Activated CD8-positive, alpha-beta T cell treated with anti-CD3 and anti-CD28 coated beads, Interleukin-2, amount 10 ng/mL, durations not matched to agents 7 days and 5 days (primary cell): ENCODE results near the gene AMN1. TPM values are rescaled to one million over a fixed set of nuclear protein-coding genes. Genes with fewer than 3 reads are reported as not detected.
"Not testable (repeated sequence)": the region's sequence is repeated elsewhere in the genome, so short reads cannot be mapped to it uniquely, and the experiment has no call there.

Source experiments
- ATAC-seq: fragments of 150-1000 bp; cut with Tn5 transposase; one replicate; pipeline ENCODE4 v1.10.0; 2021; ENCODE audit warnings: moderate library complexity
- CTCF ChIA-PET: fragments of 350-600 bp; sonication (Branson Sonifier 250); formaldehyde crosslinking; loops from one replicate; lab custom pipeline; 2021; ENCODE audit warnings: antibody characterized with exemption; lab: Charles Lee
- POLR2A ChIA-PET: fragments of 350-600 bp; sonication (Branson Sonifier 250); formaldehyde crosslinking; loops from one replicate; lab custom pipeline; 2021; ENCODE audit warnings: antibody characterized with exemption; lab: Charles Lee
- DNase-seq: peaks from one replicate; pipeline ENCODE4 v3.0.0-alpha.2; 2020
- H3K27ac Mint-ChIP-seq: one replicate; pipeline ENCODE4 v1.8.0; 2021; ENCODE audit warnings: mild to moderate bottlenecking, mixed read lengths
- H3K27me3 Mint-ChIP-seq: one replicate; pipeline ENCODE4 v1.8.0; 2021; ENCODE audit warnings: low read depth, mixed read lengths
- H3K36me3 Mint-ChIP-seq: one replicate; pipeline ENCODE4 v1.8.0; 2021; ENCODE audit warnings: low read depth, mixed read lengths
- H3K4me1 Mint-ChIP-seq: one replicate; pipeline ENCODE4 v1.8.0; 2021; ENCODE audit warnings: low read depth, mixed read lengths
- H3K4me3 Mint-ChIP-seq: one replicate; pipeline ENCODE4 v1.8.0; 2021; ENCODE audit warnings: mild to moderate bottlenecking, mixed read lengths
- H3K9me3 Mint-ChIP-seq: one replicate; pipeline ENCODE4 v1.8.0; 2022; ENCODE audit warnings: mixed read lengths; ENCODE audit not compliant: insufficient read depth
- total RNA-seq, 2 experiments: library from RNA; stranded (reverse); gene quantifications; one replicate each; pipeline ENCODE4 v1.2.3, GENCODE V29; 2021

The AMN1 gene
- total RNA-seq, 2 experiments from 2014 or later: 3.4 to 3.5 TPM

DNA sequence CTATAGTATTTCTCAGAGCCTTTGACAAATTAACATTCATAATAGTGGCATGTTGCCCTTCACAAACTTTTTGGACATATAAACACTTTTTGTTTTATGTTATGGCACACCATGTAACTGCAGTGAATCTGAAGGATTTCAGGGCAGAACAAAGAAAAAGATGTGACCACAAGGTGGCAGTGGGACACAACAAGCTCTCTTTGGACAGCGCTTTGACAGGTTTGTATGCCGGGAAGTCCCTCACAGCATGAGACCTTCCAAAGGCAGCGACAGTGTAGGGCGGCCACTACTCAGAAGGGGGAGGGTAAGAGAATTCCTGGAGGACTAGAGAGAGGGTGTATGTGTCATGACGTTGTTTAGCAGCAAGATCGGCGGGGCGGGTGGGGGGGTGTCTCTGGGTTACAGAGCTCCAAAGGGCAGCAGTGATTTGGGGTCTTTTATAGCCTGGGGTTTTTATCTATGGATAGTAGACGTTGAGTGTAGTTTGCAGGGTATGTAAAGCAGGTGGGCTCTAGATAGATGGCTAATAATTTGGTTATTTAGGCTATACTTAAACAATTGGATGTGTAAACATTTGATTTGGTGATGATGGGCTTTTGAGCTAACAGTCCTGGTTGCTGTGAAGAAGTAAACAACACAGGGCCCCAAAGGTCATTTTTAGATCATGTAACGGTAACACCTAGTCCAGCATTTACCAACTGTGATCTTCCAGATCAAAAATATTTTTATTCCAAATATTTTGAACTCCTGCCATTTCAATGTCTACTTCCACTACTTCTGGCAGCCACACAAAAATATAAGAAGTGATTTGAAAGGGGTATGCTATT, 46.5 kb downstream of the AMN1 start:
- H3K4me3 Mint-ChIP-seq: no peak overlapping the region
- CTCF ChIA-PET: interaction anchor here (0.6 to 2.7 kb wide), 25 partner anchors 10 to 630 kb away, joined by 3 to 27 read pairs (median 4); partner anchors contain the start of genes ETFBKMT and RESF1
- H3K9me3 Mint-ChIP-seq: peaks cover 11% of the 10 kb centered on the region
- DNase-seq: peak; percentile 80
- POLR2A ChIA-PET: interaction anchor here (0.9 kb wide), 1 partner anchor 45 kb away, joined by 3 read pairs; no protein-coding TSS in a partner anchor
- H3K36me3 Mint-ChIP-seq: peaks cover 28% of the 10 kb centered on the region
- H3K27me3 Mint-ChIP-seq: no peaks in the 10 kb centered on the region
- H3K4me1 Mint-ChIP-seq: peaks cover 9% of the 10 kb centered on the region
- peak; percentile 81 for ATAC-seq
- H3K27ac Mint-ChIP-seq: peak overlapping the region; percentile 60

DNA sequence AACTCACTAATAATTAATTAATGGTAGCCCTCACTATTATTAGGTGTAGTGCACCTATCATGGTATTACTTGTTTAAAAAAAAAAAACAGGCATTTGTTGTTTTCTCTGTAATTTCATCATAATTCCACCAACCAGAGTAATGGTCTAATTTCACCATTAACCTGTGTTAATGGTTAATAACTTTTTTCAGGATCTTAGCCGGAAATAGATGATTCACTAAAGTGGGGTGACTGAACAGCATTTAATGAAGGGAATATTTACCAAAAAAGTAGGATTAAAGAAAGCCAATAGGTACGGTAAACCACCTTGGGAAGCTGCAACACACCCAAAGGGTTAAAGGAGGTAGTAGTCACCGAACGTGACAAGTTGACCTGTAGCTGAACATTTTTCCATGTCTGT, 56.3 kb downstream of the AMN1 start:
- POLR2A ChIA-PET: no interaction called here
- CTCF ChIA-PET: interaction anchor here (1.9 kb wide), 1 partner anchor 11 kb away, joined by 5 read pairs; no protein-coding TSS in a partner anchor
- peaks cover 14% of the 10 kb centered on the region for H3K36me3 Mint-ChIP-seq
- DNase-seq (no peak), ATAC-seq (no peak)
- peaks cover 9% of the 10 kb centered on the region for H3K9me3 Mint-ChIP-seq
- H3K4me1 Mint-ChIP-seq: no peaks in the 10 kb centered on the region
- no peaks in the 10 kb centered on the region for H3K27me3 Mint-ChIP-seq
- H3K27ac Mint-ChIP-seq: no peak overlapping the region
- no peak overlapping the region for H3K4me3 Mint-ChIP-seq

DNA sequence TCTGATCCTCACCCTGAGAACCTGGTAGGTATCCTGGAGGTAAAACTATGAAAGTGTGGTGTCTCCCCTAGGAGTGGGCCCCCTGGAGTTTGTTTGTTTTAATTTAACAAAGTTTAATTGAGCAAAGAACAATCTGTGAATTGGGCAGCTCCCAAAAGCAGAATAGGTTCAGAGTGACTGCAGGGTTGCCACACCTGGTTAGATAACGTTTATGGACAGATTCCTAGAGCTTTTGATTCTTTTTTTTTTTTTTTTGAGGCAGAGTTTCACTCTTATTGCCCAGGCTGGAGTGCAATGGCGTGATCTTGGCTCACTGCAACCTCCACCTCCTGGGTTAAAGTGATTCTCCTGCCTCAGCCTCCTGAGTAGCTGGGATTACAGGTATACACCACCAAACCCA, 59.2 kb downstream of the AMN1 start:
- ATAC-seq: not testable (repeated sequence)

DNA sequence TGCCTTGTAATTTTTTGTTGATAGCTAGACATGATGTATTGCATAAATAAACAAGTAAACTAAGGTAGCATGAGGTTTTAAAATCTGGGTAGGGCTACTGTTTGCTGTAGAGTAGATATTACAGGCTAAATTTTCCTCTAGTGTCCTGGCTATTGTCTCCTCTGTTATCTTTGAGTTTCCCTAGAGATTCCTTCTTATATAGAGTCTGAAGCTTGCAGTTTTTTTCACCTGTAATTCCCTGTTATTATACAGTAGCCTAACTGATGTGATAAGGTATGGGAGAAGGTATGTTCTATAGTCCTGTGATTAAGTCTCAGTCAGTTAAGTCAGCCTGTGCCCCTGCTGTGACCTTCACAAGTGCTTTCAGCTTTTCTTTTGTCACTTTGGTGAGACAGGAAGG, 59.8 kb downstream of the AMN1 start:
- Mint-ChIP-seq H3K27ac (no peak overlapping the region), H3K4me1 (no peaks in the 10 kb centered on the region), H3K9me3 (peaks cover 20% of the 10 kb centered on the region), H3K36me3 (peaks cover 14% of the 10 kb centered on the region), H3K27me3 (no peaks in the 10 kb centered on the region), H3K4me3 (no peak overlapping the region)
- ATAC-seq (no peak), DNase-seq (no peak)
- POLR2A ChIA-PET: interaction anchor here (0.7 kb wide), 1 partner anchor 621 kb away, joined by 3 read pairs; no protein-coding TSS in a partner anchor
- CTCF ChIA-PET: interaction anchor here (1.0 kb wide), 1 partner anchor 13 kb away, joined by 4 read pairs; no protein-coding TSS in a partner anchor

More for the DNA sequence above, 59.2 kb downstream of the AMN1 start:
- POLR2A ChIA-PET: interaction anchor here (0.7 kb wide), 1 partner anchor 621 kb away, joined by 3 read pairs; no protein-coding TSS in a partner anchor
- H3K4me3 Mint-ChIP-seq, H3K27ac Mint-ChIP-seq, CTCF ChIA-PET, H3K27me3 Mint-ChIP-seq, DNase-seq, H3K4me1 Mint-ChIP-seq: not testable (repeated sequence)
- H3K36me3 Mint-ChIP-seq: peaks cover 14% of the 10 kb centered on the region
- peaks cover 20% of the 10 kb centered on the region for H3K9me3 Mint-ChIP-seq

DNA sequence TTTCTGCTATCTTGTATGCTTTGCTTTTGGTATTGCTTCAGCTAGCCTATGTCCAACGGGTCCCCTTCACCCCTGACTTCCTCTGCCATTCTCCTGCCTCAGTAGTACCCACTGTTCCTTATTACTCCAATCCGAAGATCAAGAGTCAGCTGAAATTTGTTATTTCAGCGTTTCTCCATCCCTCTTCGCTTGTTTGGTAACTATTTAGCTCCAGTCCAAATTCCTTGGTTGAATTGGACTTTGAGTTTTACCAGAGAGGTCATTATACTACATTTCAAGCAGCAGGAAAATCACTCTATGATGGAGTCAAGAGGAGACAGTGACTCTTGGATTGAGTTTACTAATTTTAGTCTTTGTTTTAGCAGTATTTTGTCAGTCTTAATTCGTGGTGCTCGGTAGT, 64.8 kb downstream of the AMN1 start:
- H3K9me3 Mint-ChIP-seq: peaks cover 11% of the 10 kb centered on the region
- H3K27me3 Mint-ChIP-seq: no peaks in the 10 kb centered on the region
- ATAC-seq (no peak), DNase-seq (no peak)
- H3K4me1 Mint-ChIP-seq: peaks cover 7% of the 10 kb centered on the region
- peaks cover 6% of the 10 kb centered on the region for H3K36me3 Mint-ChIP-seq
- ChIA-PET POLR2A (no interaction called here), CTCF (no interaction called here)
- no peak overlapping the region for H3K4me3 Mint-ChIP-seq
- no peak overlapping the region for H3K27ac Mint-ChIP-seq

DNA sequence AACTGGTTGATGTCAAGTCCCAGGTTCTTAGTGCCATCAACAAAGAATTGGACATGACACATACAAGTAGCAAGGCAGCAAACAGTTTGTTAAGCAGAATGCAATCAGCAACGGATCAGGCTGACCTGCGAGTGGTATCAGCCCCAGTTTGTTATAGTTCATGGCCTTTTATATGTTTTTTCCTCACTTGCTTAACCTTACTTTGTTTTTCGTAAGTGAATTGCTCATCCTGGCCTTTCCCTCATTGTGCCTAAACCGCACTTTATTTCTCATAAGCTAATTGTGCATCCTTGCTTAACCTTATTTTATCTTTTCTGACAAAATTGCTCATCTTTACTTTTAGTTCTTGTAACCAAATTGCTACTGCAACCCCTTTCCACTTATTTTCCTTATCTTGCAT, 65.2 kb downstream of the AMN1 start:
- H3K36me3 Mint-ChIP-seq: peaks cover 2% of the 10 kb centered on the region
- no peak overlapping the region for H3K4me3 Mint-ChIP-seq
- no peak for ATAC-seq
- POLR2A ChIA-PET: no interaction called here
- no peak for DNase-seq
- H3K4me1 Mint-ChIP-seq: peaks cover 8% of the 10 kb centered on the region
- H3K9me3 Mint-ChIP-seq: peaks cover 11% of the 10 kb centered on the region
- no peak overlapping the region for H3K27ac Mint-ChIP-seq
- CTCF ChIA-PET: interaction anchor here (2.6 kb wide), 1 partner anchor 10 kb away, joined by 9 read pairs; no protein-coding TSS in a partner anchor
- H3K27me3 Mint-ChIP-seq: no peaks in the 10 kb centered on the region

DNA sequence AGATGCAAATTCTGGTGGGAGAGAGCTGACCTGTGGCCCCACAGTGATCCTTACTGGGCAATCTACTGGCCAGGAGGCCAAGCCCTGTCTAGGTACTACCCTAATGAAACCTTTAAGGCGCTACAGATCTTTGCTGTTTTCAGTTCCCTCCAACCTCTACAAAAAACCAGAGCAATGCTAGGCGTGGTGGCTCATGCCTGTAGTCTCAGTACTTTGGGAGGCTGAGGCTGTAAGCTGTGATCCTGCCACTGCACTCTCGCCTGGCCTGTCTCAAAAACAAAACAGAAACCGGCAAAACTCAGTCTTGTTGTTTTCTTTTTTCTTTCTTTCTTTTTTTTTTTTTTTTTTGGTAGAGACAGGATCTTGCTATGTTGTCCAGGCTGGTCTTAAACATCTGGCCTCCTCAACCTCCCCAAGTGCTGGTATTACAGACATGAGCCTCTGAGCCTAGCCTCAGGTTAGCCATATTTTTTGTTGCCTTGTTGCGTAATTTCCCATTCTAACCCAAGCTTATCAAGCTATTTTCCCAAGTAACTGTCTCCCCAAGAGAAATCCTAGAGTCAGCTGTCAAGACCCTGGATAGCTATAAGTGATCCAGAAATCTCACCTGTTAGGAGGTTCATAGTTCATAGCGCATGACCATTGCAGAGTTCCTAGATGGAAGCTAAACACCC, 66.5 kb downstream of the AMN1 start:
- Mint-ChIP-seq H3K27ac (no peak overlapping the region), H3K36me3 (no peaks in the 10 kb centered on the region), H3K4me1 (peaks cover 16% of the 10 kb centered on the region), H3K27me3 (no peaks in the 10 kb centered on the region), H3K9me3 (peaks cover 11% of the 10 kb centered on the region), H3K4me3 (no peak overlapping the region)
- ChIA-PET POLR2A (interaction anchor here (0.7 kb wide), 1 partner anchor 297 kb away, joined by 3 read pairs; no protein-coding TSS in a partner anchor), CTCF (interaction anchor here (0.8 to 2.6 kb wide), 2 partner anchors 9 to 13 kb away, joined by 5 to 9 read pairs; no protein-coding TSS in a partner anchor)
- DNase-seq: no peak
- no peak for ATAC-seq

DNA sequence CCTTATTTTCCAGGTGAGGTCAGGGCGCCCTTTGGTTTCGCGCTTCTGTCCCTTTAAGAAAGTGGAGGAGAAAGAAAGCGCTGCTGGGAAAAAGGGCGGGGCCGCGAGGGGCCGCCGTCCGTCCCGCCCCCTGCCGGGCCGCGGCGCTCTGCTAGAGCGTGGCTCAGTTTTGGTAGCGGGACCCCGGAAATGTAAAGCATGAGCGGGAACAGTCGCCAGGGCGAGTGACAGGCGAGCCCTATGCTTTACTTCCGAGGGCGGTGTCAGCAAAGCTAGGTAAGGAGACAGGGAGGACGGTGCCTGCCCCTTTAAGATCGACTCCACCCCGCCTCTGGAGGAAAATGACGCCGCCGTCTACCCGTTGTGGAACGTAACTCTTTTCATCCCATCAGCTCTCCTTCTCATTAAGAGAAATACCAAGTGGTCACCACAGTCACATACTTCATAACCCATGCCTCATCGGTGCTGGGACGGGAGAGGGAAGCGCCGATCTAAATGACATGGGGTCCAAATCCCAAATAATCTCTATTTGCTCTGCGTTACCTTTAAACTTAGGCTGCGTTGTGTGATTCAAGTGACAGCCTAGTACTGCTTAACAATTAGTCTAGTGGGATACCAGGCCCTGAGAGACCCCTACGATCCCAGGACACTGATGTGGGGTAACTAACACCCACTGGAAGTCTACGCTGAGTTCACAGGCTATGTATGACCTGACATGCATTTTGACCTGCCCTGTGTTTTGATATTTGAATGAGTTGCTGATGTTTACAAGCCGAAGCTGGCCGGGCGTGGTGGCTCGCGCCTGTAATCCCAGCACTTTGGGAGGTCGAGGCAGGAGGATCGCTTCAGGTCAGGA, 69.5 kb downstream of the AMN1 start, which contains the start of gene ETFBKMT:
TSS of gene ETFBKMT (plus strand) at position 602 of the 856 bp plus-strand sequence. CDS start 2,266 bp downstream, outside the sequence.
- ChIA-PET CTCF (interaction anchor here (0.9 to 2.0 kb wide), 4 partner anchors 23 to 653 kb away, joined by 3 to 11 read pairs (median 6); no protein-coding TSS in a partner anchor), POLR2A (interaction anchor here (0.9 to 2.7 kb wide), 6 partner anchors 64 to 447 kb away, joined by 3 to 14 read pairs (median 6); partner anchors contain the start of genes AMN1, BICD1 and RESF1)
- ATAC-seq (peak; percentile 100), DNase-seq (peak; percentile 98)
- H3K27ac Mint-ChIP-seq: peak within 1 kb of the TSS; percentile 99
- no peaks in the 10 kb centered on the region for H3K9me3 Mint-ChIP-seq
- H3K36me3 Mint-ChIP-seq: no peaks in the 10 kb centered on the region
- H3K4me1 Mint-ChIP-seq: peaks cover 16% of the 10 kb centered on the region
- H3K4me3 Mint-ChIP-seq: peak within 1 kb of the TSS; percentile 96
- H3K27me3 Mint-ChIP-seq: no peaks in the 10 kb centered on the region

DNA sequence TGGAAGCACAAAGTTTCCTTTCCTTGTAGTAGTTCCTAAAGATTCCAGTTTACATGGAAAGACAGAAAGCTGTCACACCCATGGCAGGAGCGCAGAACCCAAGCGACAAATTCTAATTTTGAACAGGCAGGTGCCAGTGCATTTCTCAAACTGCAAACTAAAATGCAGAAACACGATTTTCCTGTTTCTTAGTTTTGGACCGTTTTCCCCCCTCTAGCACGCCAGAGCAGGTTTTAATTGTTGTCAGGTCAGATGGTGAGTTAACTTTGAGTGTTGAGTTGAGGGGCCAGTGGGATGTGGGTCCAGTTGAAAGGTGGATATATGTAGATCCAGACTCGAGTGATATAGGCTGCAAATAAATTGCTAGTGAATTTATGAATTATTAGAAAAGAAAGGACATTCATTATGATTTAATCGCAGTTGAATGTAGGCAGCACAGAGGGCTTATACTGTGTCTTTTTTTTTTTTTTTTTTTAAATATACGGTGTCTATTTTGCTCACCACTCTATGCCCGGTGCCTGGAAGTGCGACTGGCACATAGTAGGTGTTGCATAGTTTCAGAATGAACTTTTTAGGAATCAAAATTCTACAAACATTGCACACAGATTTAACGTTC, 70.2 kb downstream of the AMN1 start:
- Mint-ChIP-seq H3K9me3 (no peaks in the 10 kb centered on the region), H3K4me3 (peak overlapping the region; percentile 96), H3K27me3 (no peaks in the 10 kb centered on the region), H3K36me3 (no peaks in the 10 kb centered on the region), H3K27ac (peak overlapping the region; percentile 47), H3K4me1 (peaks cover 16% of the 10 kb centered on the region)
- ATAC-seq: peak; percentile 5
- POLR2A ChIA-PET: interaction anchor here (0.9 to 2.7 kb wide), 6 partner anchors 64 to 448 kb away, joined by 3 to 14 read pairs (median 6); partner anchors contain the start of genes AMN1, BICD1 and RESF1
- CTCF ChIA-PET: interaction anchor here (0.8 to 2.0 kb wide), 6 partner anchors 23 to 654 kb away, joined by 3 to 11 read pairs (median 3); no protein-coding TSS in a partner anchor
- DNase-seq: no peak

DNA sequence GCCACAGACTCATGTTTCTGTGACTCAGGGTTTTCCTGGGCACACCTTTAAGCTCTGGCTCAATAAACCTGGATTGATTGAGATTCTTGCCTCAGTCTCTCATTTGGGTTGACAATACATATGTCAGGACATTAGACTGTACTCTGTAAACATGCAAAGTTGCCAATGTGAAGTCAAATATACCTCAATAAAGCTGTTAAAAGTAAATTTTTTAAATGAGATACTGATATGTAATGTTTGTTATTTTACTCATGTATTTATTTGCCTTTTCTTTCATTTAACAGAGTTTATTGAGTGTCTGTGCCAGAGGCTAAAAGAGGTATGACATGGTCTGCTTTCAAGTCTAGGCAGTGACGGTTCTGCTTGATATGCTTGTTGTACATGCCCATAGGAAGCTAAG, 73.0 kb downstream of the AMN1 start:
- DNase-seq (no peak), ATAC-seq (no peak)
- H3K27ac Mint-ChIP-seq: no peak overlapping the region
- peaks cover 28% of the 10 kb centered on the region for H3K4me1 Mint-ChIP-seq
- CTCF ChIA-PET: interaction anchor here (1.1 kb wide), 1 partner anchor 656 kb away, joined by 4 read pairs; no protein-coding TSS in a partner anchor
- H3K9me3 Mint-ChIP-seq: no peaks in the 10 kb centered on the region
- H3K36me3 Mint-ChIP-seq: no peaks in the 10 kb centered on the region
- no peaks in the 10 kb centered on the region for H3K27me3 Mint-ChIP-seq
- no peak overlapping the region for H3K4me3 Mint-ChIP-seq
- POLR2A ChIA-PET: no interaction called here
